Gastroesophageal sphincter (tissue), 4 donors: Measurements from ENCODE around the gene CYFIP1. TPM values are rescaled to one million over a fixed set of nuclear protein-coding genes. Genes with fewer than 3 reads are reported as not detected.

Source experiments
- ATAC-seq: fragments of 150-250 bp; one replicate; pipeline ENCODE4 v1.9.1; 2016; ENCODE audit warnings: mild to moderate bottlenecking, moderate library complexity
- H3K27ac ChIP-seq, 4 donors: fragments of 200-600 bp; sonication (generic) in 3 of 4; 1 replicate in 3 of 4; 2 replicates in 1 of 4; pipeline ENCODE4 v1.5.1; 2016 to 2019
- H3K27me3 ChIP-seq: fragments of 200-600 bp; sonication (generic); one replicate; pipeline ENCODE4 v1.5.1; 2019
- H3K36me3 ChIP-seq, 2 donors: fragments of 200-600 bp; sonication (generic); one replicate each; pipeline ENCODE4 v1.5.1; 2019; ENCODE audit warnings: control low read depth in 1 of 2
- H3K4me1 ChIP-seq, 3 donors: fragments of 200-600 bp; sonication (generic); 1 replicate in 2 of 3; 2 replicates in 1 of 3; pipeline ENCODE4 v1.5.1; 2016 to 2019; ENCODE audit warnings: control low read depth in 2 of 3
- H3K4me3 ChIP-seq, 2 donors: fragments of 200-600 bp; sonication (generic); one replicate each; pipeline ENCODE4 v1.5.1; 2019; ENCODE audit warnings: mild to moderate bottlenecking in 1 of 2, moderate library complexity in 1 of 2
- H3K9me3 ChIP-seq, 3 donors: fragments of 200-600 bp; sonication (generic); one replicate each; pipeline ENCODE4 v1.5.1; 2017 to 2019; ENCODE audit warnings: control low read depth in 2 of 3
- EP300 ChIP-seq: sonication (generic); formaldehyde crosslinking; IDR thresholded peaks from one replicate; pipeline ENCODE4 v1.6.1; 2017; ENCODE audit warnings: antibody characterized with exemption, mild to moderate bottlenecking
- POLR2A ChIP-seq, 2 donors: fragments of 450-650 bp; IDR thresholded peaks; one replicate each; pipeline ENCODE4 v1.6.1; 2017; ENCODE audit warnings: antibody characterized with exemption in 2 of 2, mild to moderate bottlenecking in 2 of 2, moderate library complexity in 1 of 2
- POLR2AphosphoS5 ChIP-seq: sonication (generic); formaldehyde crosslinking; IDR thresholded peaks from one replicate; pipeline ENCODE4 v1.6.1; 2017; ENCODE audit warnings: antibody characterized with exemption
- WGBS, 2 donors: methylation state at CpG; one replicate each; pipeline ENCODE4 v1.1.5; 2018; ENCODE audit warnings: low coverage in 1 of 2; 5-methylcytosine and 5-hydroxymethylcytosine counted together
- total RNA-seq, 4 donors: library from RNA; depleted of rRNA; stranded (reverse); fragments of >200 nt; gene quantifications; one replicate each; pipeline ENCODE4 v1.1.0, GENCODE V29; 2016
- TF ChIP-seq, protein P1 (sequence below), 4 experiments: fragments of 200-600 bp in 2 of 4; fragments of 450-650 bp in 2 of 4; sonication (generic) in 1 of 4; IDR thresholded peaks; one replicate each; pipeline ENCODE4 v1.5.1; 2017 to 2019; ENCODE audit warnings: antibody characterized with exemption in 4 of 4, mild to moderate bottlenecking in 2 of 4, moderate library complexity in 2 of 4

CYFIP1 gene
- total RNA-seq, 4 donors from 2014 or later, result 82.3 to 116 (median 101) TPM

DNA sequence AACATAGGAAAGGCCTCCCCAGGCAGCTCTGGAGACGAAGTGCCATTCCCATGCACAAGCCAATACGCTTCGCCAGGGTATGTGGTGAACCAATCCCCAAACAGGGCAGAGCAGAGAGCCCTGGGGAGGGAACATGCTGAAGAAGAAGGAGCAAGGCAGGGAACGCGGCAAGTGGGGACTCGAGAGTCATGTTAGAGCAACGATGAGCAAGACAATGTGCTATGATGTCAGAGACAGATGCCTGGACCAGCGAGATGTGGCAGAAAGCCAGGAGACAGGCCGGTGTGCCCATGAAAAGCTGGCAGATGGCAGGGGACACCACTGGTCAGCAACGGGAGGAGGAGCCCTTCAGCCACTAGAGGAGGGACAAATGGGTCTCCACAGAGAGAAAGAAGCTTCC lies 102.1 kb downstream of the CYFIP1 start:
- no peak for TF ChIP-seq EP300
- TF ChIP-seq POLR2AphosphoS5, result no peak
- TF ChIP-seq, protein P1, sequence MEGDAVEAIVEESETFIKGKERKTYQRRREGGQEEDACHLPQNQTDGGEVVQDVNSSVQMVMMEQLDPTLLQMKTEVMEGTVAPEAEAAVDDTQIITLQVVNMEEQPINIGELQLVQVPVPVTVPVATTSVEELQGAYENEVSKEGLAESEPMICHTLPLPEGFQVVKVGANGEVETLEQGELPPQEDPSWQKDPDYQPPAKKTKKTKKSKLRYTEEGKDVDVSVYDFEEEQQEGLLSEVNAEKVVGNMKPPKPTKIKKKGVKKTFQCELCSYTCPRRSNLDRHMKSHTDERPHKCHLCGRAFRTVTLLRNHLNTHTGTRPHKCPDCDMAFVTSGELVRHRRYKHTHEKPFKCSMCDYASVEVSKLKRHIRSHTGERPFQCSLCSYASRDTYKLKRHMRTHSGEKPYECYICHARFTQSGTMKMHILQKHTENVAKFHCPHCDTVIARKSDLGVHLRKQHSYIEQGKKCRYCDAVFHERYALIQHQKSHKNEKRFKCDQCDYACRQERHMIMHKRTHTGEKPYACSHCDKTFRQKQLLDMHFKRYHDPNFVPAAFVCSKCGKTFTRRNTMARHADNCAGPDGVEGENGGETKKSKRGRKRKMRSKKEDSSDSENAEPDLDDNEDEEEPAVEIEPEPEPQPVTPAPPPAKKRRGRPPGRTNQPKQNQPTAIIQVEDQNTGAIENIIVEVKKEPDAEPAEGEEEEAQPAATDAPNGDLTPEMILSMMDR (IDR thresholded peaks at IDR 0.05), result no peak
- no peak for TF ChIP-seq POLR2A (IDR thresholded peaks at IDR 0.05)
- Histone ChIP-seq H3K4me3 (no peak overlapping the region), H3K36me3 (peaks cover 0 to 100% of the 10 kb centered on the region in 2 donors), H3K27ac (no peak overlapping the region), H3K4me1 (no peaks in the 10 kb centered on the region), H3K27me3 (no peaks in the 10 kb centered on the region), H3K9me3 (peaks cover 0 to 6% (median 0%) of the 10 kb centered on the region in 3 donors)
- no peak for ATAC-seq
- WGBS, 2 donors, result no CpG with 5 or more reads among the region's 10 CpGs

DNA sequence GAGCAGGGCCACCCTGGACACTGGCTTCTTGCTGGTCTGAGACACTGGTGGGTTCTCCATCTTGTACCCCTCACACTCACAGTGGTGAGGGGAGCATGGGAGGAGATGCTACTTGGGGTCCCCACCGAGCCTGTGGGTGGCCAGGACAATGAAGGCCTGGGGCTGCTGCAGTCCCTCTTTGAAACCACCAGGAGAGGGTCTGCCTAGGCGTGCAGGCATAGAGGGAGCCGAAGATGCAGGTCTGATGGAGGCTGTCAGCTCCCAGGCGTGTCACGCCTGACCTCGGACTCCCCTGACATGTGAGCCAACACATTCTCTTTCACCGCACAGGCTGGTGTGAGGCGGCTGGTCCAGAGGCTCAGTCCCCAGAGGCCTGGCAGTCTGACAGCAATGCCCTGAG lies 102.6 kb downstream of the CYFIP1 start:
- H3K4me1 ChIP-seq, result no peaks in the 10 kb centered on the region
- WGBS, 2 donors, result 100% methylated on average over 1 of the region's 8 CpGs; no CpG with 5 or more reads in 1 of the 2 donors
- TF ChIP-seq POLR2AphosphoS5 (no peak), POLR2A (IDR thresholded peaks at IDR 0.05) (no peak), EP300 (no peak)
- TF ChIP-seq, protein P1 (IDR thresholded peaks at IDR 0.05), result no peak
- H3K27me3 ChIP-seq, result no peaks in the 10 kb centered on the region
- ATAC-seq, result no peak
- peaks cover 0 to 100% of the 10 kb centered on the region in 2 donors for H3K36me3 ChIP-seq
- peaks cover 0 to 6% (median 0%) of the 10 kb centered on the region in 3 donors for H3K9me3 ChIP-seq
- H3K4me3 ChIP-seq, result no peak overlapping the region
- no peak overlapping the region for H3K27ac ChIP-seq

DNA sequence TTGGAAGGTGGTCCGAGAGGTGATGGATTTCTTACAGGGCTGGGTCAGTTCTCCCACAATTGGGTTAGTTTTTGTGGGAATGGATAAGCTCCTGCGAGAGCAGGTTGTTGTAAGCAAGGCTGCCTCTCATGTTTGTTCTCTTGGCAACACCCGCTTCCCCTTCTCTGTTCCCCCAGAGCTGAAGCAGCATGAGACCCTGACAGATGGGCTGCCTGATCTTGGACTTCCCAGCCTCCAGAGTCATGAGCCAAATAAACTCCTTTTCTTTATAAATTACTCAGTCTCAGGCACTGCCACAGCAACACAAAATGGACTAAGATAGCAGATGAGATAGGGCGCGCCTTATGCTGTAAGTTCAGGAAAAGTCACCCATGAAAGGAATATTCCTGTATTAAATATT lies 103.1 kb downstream of the CYFIP1 start:
- Histone ChIP-seq H3K4me1 (no peaks in the 10 kb centered on the region), H3K27me3 (no peaks in the 10 kb centered on the region), H3K27ac (no peak overlapping the region), H3K4me3 (no peak overlapping the region), H3K9me3 (peaks cover 0 to 6% (median 0%) of the 10 kb centered on the region in 3 donors), H3K36me3 (peaks cover 0 to 100% of the 10 kb centered on the region in 2 donors)
- WGBS, 2 donors, result 100% methylated on average over 3 to 5 of the region's 5 CpGs
- no peak for TF ChIP-seq POLR2A (IDR thresholded peaks at IDR 0.05)
- no peak for TF ChIP-seq POLR2AphosphoS5
- TF ChIP-seq, protein P1 (IDR thresholded peaks at IDR 0.05), result no peak
- TF ChIP-seq EP300, result no peak
- ATAC-seq, result no peak

DNA sequence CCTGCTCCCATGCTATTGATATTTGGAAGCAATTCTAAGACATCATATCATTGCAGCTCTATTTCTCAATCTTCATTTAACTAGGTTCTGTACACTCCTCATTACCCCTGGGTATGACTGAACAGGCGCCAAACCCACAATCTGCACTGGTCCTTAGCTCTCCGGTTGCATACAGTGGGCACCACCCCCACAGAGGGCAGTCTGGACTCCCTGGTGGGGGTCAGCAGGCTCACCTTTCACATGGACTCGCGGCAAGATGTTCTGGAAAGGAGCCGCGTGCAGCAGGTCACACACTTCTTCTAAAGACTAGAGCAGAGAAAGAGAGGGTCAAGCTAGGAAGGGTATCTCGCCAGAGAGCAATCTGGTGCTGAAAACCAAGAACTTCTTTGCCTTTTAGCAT lies 105.2 kb downstream of the CYFIP1 start:
- Histone ChIP-seq H3K36me3 (peaks cover 0 to 100% of the 10 kb centered on the region in 2 donors), H3K27me3 (no peaks in the 10 kb centered on the region), H3K4me1 (no peaks in the 10 kb centered on the region), H3K27ac (no peak overlapping the region), H3K9me3 (peaks cover 0 to 6% (median 0%) of the 10 kb centered on the region in 3 donors), H3K4me3 (no peak overlapping the region)
- ATAC-seq, result no peak
- WGBS, 2 donors, result 80 to 91% methylated on average over 1 to 4 of the region's 7 CpGs
- TF ChIP-seq, protein P1 (IDR thresholded peaks at IDR 0.05), result no peak
- TF ChIP-seq POLR2A (IDR thresholded peaks at IDR 0.05) (no peak), EP300 (no peak), POLR2AphosphoS5 (no peak)

DNA sequence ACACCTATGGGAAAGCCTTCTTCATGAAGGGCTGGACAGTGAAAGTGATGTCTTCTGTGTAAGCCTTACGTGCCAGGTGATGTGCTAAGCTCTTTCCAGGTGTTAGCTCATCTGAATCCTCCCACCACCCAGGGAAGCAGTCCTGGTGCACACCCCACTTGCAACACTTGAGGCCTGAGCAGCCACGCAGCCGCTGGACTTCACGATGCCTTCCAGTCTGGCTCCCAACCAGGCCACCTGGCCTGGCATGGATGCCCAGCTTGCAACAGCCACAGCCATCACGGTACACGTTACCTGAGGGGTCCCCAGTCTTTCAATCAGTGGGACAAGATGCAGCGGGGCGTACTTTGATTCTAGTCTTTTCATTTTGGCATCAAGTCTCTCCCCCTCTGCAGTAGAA lies 105.9 kb downstream of the CYFIP1 start:
- Histone ChIP-seq H3K9me3 (peaks cover 0 to 6% (median 0%) of the 10 kb centered on the region in 3 donors), H3K4me3 (no peak overlapping the region), H3K27ac (no peak overlapping the region), H3K4me1 (peaks cover 0 to 1% (median 0%) of the 10 kb centered on the region in 3 donors), H3K27me3 (no peaks in the 10 kb centered on the region), H3K36me3 (peaks cover 0 to 100% of the 10 kb centered on the region in 2 donors)
- WGBS, 2 donors, result 91 to 100% methylated on average over 1 to 5 of the region's 8 CpGs
- no peak for TF ChIP-seq POLR2AphosphoS5
- TF ChIP-seq POLR2A (IDR thresholded peaks at IDR 0.05), result no peak
- ATAC-seq, result no peak
